HG03442 (cell line): ENCODE data around the gene PLAAT2.
"Not testable (repeated sequence)": the region's sequence is repeated elsewhere in the genome, so short reads cannot be mapped to it uniquely, and the experiment has no call there.

Experiments used
- ATAC-seq: cut with Tn5 transposase; IDR thresholded peaks from one replicate; pipeline ENCODE4 v1.9.1; 2021; ENCODE audit warnings: mild to moderate bottlenecking, moderate library complexity; ENCODE audit not compliant: unreplicated experiment

Gene PLAAT2

GRCh38 chr11:63581224-63581623 lies 18.0 kb upstream of the PLAAT2 start:
- ATAC-seq = not testable (repeated sequence)

- ATAC-seq = not testable (repeated sequence)
Observed at GRCh38 chr11:63578882-63579281, 15.7 kb upstream of the PLAAT2 start.

GRCh38 chr11:63574856-63575602 lies 11.8 kb upstream of the PLAAT2 start:
- no peak for ATAC-seq

- peak; percentile 53 for ATAC-seq
Observed at GRCh38 chr11:63573881-63574855, 11.0 kb upstream of the PLAAT2 start.

- peak; percentile 45 for ATAC-seq
Observed at GRCh38 chr11:63572026-63572688, 9.0 kb upstream of the PLAAT2 start.

- ATAC-seq = no peak
Observed at GRCh38 chr11:63569570-63569969, 6.4 kb upstream of the PLAAT2 start.

- ATAC-seq = peak; percentile 74
Observed at GRCh38 chr11:63567044-63567840, 4.1 kb upstream of the PLAAT2 start.

- no peak for ATAC-seq
Observed at GRCh38 chr11:63564784-63565350, 1.7 kb upstream of the PLAAT2 start.

GRCh38 chr11:63564056-63564774 lies 1.0 kb upstream of the PLAAT2 start:
- peak; percentile 54 for ATAC-seq

- ATAC-seq = no peak
Observed at GRCh38 chr11:63560506-63561180, 2.5 kb downstream of the PLAAT2 start.

GRCh38 chr11:63558459-63559157 lies 4.6 kb downstream of the PLAAT2 start:
- no peak for ATAC-seq

GRCh38 chr11:63557570-63557969 lies 5.6 kb downstream of the PLAAT2 start:
- ATAC-seq = no peak

- no peak for ATAC-seq
Observed at GRCh38 chr11:63556404-63557013, 6.7 kb downstream of the PLAAT2 start.

GRCh38 chr11:63554877-63555223 lies 8.3 kb downstream of the PLAAT2 start:
- ATAC-seq = no peak

GRCh38 chr11:63553759-63554158 lies 9.4 kb downstream of the PLAAT2 start:
- ATAC-seq = peak; percentile 61

GRCh38 chr11:63552921-63553320 lies 10.3 kb downstream of the PLAAT2 start:
- ATAC-seq = no peak

GRCh38 chr11:63551889-63552266 lies 11.3 kb downstream of the PLAAT2 start:
- no peak for ATAC-seq
